HFFc6 (cell line): ENCODE results near the gene NOX5. TPM values are rescaled to one million over a fixed set of nuclear protein-coding genes. Genes with fewer than 3 reads are reported as not detected.
"Not testable (repeated sequence)": the region's sequence is repeated elsewhere in the genome, so short reads cannot be mapped to it uniquely, and the experiment has no call there.

ENCODE experiments used
- DNase-seq: peaks from one replicate; pipeline ENCODE4 v3.0.0-alpha.2; 2018
- H3K27ac Mint-ChIP-seq: 2 replicates; pipeline ENCODE4 v1.8.0; 2020; ENCODE audit warnings: mild to moderate bottlenecking, mixed read lengths
- H3K27me3 Mint-ChIP-seq: 2 replicates; pipeline ENCODE4 v1.8.0; 2021; ENCODE audit warnings: mild to moderate bottlenecking, moderate library complexity, mixed read lengths; ENCODE audit not compliant: insufficient read depth
- H3K36me3 Mint-ChIP-seq: 2 replicates; pipeline ENCODE4 v1.8.0; 2021; ENCODE audit warnings: low read depth, mixed read lengths
- H3K4me1 Mint-ChIP-seq: 2 replicates; pipeline ENCODE4 v1.8.0; 2020; ENCODE audit warnings: low read depth, mixed read lengths
- H3K4me3 Mint-ChIP-seq: 2 replicates; pipeline ENCODE4 v1.8.0; 2020; ENCODE audit warnings: mild to moderate bottlenecking, moderate library complexity, mixed read lengths
- H3K9me3 Mint-ChIP-seq: 2 replicates; pipeline ENCODE4 v1.8.0; 2020; ENCODE audit warnings: mild to moderate bottlenecking, mixed read lengths
- long read RNA-seq: library from polyadenylated mRNA; unstranded; transcript quantifications from one replicate; pipeline ENCODE4 v2.0.0, GENCODE V29; 2019
- total RNA-seq, 6 experiments: library from RNA; stranded (reverse); fragmentation: NEBNext Ultra II Directional; extraction: Animal tissue kit (Norgen Biotek cat#: 25700); gene quantifications; 2 replicates in 1 of 6; 3 replicates in 5 of 6; pipeline ENCODE4 v1.2.3, GENCODE V29; 2021
- TF ChIP-seq, protein P1 (sequence below): fragments of 200-600 bp; sonication (generic); IDR thresholded peaks from 2 replicates; pipeline ENCODE4 v1.5.0; 2021; ENCODE audit warnings: antibody characterized with exemption, mild to moderate bottlenecking

NOX5 gene, protein sequence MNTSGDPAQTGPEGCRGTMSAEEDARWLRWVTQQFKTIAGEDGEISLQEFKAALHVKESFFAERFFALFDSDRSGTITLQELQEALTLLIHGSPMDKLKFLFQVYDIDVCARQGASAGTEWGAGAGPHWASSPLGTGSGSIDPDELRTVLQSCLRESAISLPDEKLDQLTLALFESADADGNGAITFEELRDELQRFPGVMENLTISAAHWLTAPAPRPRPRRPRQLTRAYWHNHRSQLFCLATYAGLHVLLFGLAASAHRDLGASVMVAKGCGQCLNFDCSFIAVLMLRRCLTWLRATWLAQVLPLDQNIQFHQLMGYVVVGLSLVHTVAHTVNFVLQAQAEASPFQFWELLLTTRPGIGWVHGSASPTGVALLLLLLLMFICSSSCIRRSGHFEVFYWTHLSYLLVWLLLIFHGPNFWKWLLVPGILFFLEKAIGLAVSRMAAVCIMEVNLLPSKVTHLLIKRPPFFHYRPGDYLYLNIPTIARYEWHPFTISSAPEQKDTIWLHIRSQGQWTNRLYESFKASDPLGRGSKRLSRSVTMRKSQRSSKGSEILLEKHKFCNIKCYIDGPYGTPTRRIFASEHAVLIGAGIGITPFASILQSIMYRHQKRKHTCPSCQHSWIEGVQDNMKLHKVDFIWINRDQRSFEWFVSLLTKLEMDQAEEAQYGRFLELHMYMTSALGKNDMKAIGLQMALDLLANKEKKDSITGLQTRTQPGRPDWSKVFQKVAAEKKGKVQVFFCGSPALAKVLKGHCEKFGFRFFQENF
- total RNA-seq = under 1 TPM; 0.19 to 0.77 (median 0.64) TPM
- long read RNA-seq = 0 reads

DNA sequence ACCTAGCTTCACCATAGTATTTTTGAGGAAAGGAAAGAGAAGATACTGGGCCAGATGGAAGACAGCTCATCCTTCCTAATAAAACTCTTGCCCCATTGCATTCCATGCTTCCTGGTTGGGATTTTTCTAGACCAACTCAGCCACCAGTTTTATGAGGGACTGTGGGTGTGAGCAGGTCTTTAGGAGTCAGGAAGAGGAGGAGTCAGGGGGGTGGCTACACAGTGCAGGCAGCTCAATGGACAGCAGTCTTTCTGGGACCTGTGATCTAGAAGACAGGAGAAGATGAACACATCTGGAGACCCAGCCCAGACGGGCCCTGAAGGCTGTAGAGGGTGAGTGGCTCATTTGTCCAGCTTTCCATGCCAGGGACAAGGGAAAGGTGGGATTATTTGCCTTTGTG lies at the start of gene NOX5:
NOX5 (plus strand) TSS at position 242 of the 400 bp plus-strand sequence; CDS start at position 283, 41 bp downstream.
- peak within 1 kb of the TSS; percentile 71 for H3K27ac Mint-ChIP-seq
- peaks cover 38% of the 10 kb centered on the region for H3K4me1 Mint-ChIP-seq

DNA sequence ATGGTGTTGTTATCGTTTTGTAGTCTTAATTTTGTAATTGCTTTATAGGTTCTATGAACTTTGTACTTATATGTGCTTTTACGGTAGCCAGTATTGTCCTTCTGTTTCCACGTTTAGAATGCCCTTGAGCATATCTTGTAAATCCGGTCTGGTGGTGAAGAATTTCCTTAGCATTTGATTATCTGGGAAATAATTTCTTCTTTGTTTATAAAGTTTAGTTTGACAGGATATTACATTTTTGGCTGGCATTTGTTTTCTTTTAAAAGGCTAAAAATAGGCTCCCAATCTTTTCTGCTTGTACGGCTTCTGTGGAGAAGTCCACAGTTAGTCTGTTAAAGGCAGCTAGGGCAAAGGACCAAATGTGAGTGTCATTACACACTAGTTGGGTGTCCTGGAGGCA lies 47.5 kb upstream of the NOX5 start:
- H3K36me3 Mint-ChIP-seq = peaks cover 22% of the 10 kb centered on the region
- TF ChIP-seq, protein P1, sequence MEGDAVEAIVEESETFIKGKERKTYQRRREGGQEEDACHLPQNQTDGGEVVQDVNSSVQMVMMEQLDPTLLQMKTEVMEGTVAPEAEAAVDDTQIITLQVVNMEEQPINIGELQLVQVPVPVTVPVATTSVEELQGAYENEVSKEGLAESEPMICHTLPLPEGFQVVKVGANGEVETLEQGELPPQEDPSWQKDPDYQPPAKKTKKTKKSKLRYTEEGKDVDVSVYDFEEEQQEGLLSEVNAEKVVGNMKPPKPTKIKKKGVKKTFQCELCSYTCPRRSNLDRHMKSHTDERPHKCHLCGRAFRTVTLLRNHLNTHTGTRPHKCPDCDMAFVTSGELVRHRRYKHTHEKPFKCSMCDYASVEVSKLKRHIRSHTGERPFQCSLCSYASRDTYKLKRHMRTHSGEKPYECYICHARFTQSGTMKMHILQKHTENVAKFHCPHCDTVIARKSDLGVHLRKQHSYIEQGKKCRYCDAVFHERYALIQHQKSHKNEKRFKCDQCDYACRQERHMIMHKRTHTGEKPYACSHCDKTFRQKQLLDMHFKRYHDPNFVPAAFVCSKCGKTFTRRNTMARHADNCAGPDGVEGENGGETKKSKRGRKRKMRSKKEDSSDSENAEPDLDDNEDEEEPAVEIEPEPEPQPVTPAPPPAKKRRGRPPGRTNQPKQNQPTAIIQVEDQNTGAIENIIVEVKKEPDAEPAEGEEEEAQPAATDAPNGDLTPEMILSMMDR = no peak
- H3K9me3 Mint-ChIP-seq = peaks cover 32% of the 10 kb centered on the region

More for the DNA sequence above, at the start of gene NOX5:
- TF ChIP-seq, protein P1 = no peak
- no peaks in the 10 kb centered on the region; the same call in 1 of the 2 replicates for H3K9me3 Mint-ChIP-seq
- H3K4me3 Mint-ChIP-seq = peak within 1 kb of the TSS; percentile 52
- peak; percentile 94 for DNase-seq
- peaks cover 5% of the 10 kb centered on the region for H3K27me3 Mint-ChIP-seq
- H3K36me3 Mint-ChIP-seq = peaks cover 2% of the 10 kb centered on the region

DNA sequence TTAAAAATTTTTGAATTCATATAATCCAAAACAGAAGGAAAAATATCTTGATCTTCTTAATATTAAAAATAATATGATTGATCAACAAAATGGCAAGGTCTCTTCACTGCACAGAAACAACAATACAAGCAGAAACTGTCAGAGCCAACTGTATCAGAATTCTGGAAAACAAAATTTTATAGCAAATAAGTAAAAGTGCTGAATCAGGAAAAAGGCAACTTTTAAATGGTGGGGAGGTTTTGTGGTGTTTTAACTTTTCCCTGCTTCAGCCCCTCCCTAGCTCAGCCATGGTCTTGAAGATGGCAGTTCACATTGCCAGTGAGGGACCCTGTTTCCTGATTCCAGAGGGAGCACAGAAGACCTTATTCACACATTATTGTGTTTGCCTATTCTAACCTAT lies 46.5 kb upstream of the NOX5 start:
- peaks cover 22% of the 10 kb centered on the region for H3K36me3 Mint-ChIP-seq
- DNase-seq = no peak

More for the DNA sequence above, 47.5 kb upstream of the NOX5 start:
- Mint-ChIP-seq H3K27me3 (peaks cover 13% of the 10 kb centered on the region), H3K4me3 (no peak overlapping the region), H3K4me1 (no peaks in the 10 kb centered on the region), H3K27ac (no peak overlapping the region)
- no peak for DNase-seq

DNA sequence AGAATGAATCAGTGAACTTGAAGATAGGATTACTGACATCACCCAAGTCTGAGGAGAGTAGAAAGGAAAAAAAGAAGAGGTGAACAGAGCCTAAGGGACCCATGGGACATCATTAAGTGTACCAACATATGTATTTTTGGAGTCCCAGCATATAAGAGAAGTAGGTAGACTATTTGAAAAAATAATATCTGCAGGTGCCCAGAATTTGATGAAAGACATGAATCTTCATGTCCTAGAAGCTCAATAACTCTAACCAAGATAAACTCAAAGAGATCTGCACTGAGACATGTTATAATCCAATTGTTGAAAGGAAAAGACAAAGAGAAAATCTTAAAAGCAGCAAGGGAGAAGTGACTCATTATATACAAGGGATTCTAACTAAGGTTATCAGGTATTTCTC lies 45.2 kb upstream of the NOX5 start:
- Mint-ChIP-seq H3K9me3 (peaks cover 27% of the 10 kb centered on the region), H3K27me3 (peaks cover 10% of the 10 kb centered on the region), H3K4me3 (no peak overlapping the region), H3K4me1 (no peaks in the 10 kb centered on the region), H3K27ac (no peak overlapping the region), H3K36me3 (peaks cover 22% of the 10 kb centered on the region)
- TF ChIP-seq, protein P1 = no peak
- DNase-seq = no peak

More for the DNA sequence above, 46.5 kb upstream of the NOX5 start:
- Mint-ChIP-seq H3K4me1 (no peaks in the 10 kb centered on the region), H3K9me3 (peaks cover 32% of the 10 kb centered on the region), H3K27me3 (peaks cover 10% of the 10 kb centered on the region), H3K4me3 (no peak overlapping the region), H3K27ac (no peak overlapping the region)
- TF ChIP-seq, protein P1 = no peak

DNA sequence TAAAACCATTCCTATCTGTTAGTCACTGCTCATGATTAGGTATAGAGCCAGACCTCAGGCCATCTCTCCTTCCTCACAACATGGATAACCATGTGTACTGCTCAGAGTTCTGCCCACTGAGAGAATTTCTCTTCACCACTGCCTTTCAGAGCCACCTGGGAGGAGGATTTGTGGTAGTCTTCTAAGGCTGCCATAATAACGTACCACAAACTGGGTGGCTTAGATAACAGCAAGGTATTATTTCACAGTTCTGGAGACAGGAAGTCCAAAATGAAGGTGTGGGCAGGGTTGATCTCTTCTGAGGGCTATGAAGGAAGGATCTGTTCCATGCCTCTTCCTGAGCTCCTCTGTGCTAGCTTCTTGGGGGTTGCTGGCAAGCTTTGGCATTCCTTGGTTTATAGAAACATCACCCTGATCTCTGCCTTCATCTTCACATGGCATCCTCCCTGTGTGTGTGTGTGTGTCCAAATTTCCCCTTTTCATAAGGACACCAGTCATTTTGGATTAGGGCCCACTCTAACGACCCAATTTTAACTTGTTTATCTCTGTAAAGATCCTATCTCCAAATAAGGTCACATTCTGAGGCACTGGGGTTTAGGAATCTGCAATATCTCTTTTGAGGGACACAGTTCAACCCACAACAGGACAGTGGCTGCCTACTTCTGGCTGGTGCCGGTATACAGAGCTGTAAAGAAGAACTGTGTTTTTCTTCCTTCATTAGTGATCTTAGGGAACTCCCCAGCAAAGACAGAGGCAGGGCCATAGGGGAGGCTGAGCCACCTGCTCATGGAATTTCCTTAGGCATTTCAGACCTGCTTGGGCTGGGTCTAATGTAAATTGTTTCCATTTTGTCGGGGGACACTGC lies 42.1 kb upstream of the NOX5 start:
- no peak overlapping the region for H3K4me3 Mint-ChIP-seq
- peaks cover 7% of the 10 kb centered on the region for H3K27me3 Mint-ChIP-seq
- TF ChIP-seq, protein P1 = no peak
- peaks cover 34% of the 10 kb centered on the region for H3K9me3 Mint-ChIP-seq
- H3K36me3 Mint-ChIP-seq = peaks cover 31% of the 10 kb centered on the region
- no peak overlapping the region for H3K27ac Mint-ChIP-seq
- DNase-seq = no peak
- no peaks in the 10 kb centered on the region for H3K4me1 Mint-ChIP-seq

DNA sequence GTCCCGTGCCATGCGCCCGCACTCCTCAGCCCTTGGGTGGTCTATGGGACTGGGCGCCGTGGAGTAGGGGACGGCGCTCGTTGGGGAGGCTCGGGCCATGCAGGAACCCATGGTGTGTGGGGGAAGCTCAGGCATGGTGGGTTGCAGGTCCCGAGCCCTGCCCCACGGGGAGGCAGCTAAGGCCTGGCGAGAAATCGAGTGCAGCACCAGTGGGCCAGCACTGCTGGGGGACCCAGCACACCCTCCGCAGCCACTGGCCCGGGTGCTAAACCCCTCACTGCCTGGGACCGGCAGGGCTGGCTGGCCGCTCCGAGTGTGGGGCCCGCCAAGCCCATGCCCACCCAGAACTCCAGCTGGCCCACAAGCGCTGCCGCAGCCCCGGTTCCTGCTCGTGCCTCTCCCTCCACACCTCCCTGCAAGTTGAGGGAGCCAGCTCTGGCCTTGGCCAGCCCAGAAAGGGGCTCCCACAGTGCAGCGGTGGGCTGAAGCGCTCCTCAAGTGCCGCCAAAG lies 38.8 kb upstream of the NOX5 start:
- Mint-ChIP-seq H3K36me3 (peaks cover 20% of the 10 kb centered on the region), H3K9me3 (peaks cover 21% of the 10 kb centered on the region)
- H3K27me3 Mint-ChIP-seq, H3K4me1 Mint-ChIP-seq, DNase-seq, H3K27ac Mint-ChIP-seq, H3K4me3 Mint-ChIP-seq: not testable (repeated sequence)

DNA sequence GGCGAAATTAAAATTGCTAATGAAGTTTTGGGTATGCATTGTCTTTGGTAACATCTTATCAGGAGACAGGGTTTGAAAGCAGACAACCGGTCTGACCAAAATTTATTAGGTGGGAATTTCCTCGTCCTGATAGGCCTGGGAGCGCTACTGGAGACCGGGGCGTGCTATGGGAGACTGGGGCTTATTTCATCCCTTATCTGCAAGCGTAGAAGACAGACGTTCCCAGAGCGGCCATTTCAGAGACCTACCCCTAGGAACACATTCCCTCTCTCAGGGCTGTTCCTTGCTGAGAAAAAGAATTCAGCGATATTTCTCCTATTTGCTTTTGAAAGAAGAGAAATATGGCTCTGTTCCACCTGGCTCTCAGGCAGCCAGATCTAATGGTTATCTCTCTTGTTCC lies 37.1 kb upstream of the NOX5 start:
- not testable (repeated sequence) for H3K4me3 Mint-ChIP-seq, DNase-seq, H3K27me3 Mint-ChIP-seq, H3K4me1 Mint-ChIP-seq, H3K27ac Mint-ChIP-seq
- peaks cover 21% of the 10 kb centered on the region for H3K9me3 Mint-ChIP-seq
- H3K36me3 Mint-ChIP-seq = peaks cover 20% of the 10 kb centered on the region
